OCI-LY1 (cell line): Measurements from ENCODE around the gene DUS2.
A peak's percentile ranks its signal among the peaks of the same experiment; 100 is the strongest.

Experiments used
- H2AFZ ChIP-seq: fragments of 200-600 bp; sonication (generic), shearing (Covaris generic); 2 replicates; pipeline ENCODE4 v1.6.0; 2014; ENCODE audit warnings: antibody characterized with exemption, mild to moderate bottlenecking, low read length
- H3F3A ChIP-seq: fragments of 200-600 bp; sonication (generic), shearing (Covaris generic); 2 replicates; pipeline ENCODE4 v1.6.0; 2014; ENCODE audit warnings: mild to moderate bottlenecking, antibody characterized with exemption, low read length, moderate library complexity; ENCODE audit not compliant: insufficient read depth
- H3K27ac ChIP-seq: fragments of 200-600 bp; sonication (generic); 2 replicates; pipeline ENCODE4 v1.5.1; 2014; ENCODE audit warnings: low read length, mixed run types, mild to moderate bottlenecking, low read depth; ENCODE audit not compliant: poor library complexity, severe bottlenecking
- H3K27me3 ChIP-seq: fragments of 200-600 bp; sonication (generic); 2 replicates; pipeline ENCODE4 v1.6.0; 2014; ENCODE audit warnings: antibody characterized with exemption, mild to moderate bottlenecking, low read length, moderate library complexity; ENCODE audit not compliant: insufficient read depth
- H3K36me3 ChIP-seq: fragments of 200-600 bp; sonication (generic); 2 replicates; pipeline ENCODE4 v1.6.1; 2014; ENCODE audit warnings: mild to moderate bottlenecking, antibody characterized with exemption, low read length, moderate library complexity, mixed read lengths; ENCODE audit not compliant: insufficient read depth
- H3K4me1 ChIP-seq: fragments of 200-600 bp; sonication (generic); 2 replicates; pipeline ENCODE4 v1.5.1; 2014; ENCODE audit warnings: mild to moderate bottlenecking, low read length, moderate library complexity; ENCODE audit not compliant: insufficient read depth, severe bottlenecking
- H3K4me2 ChIP-seq: fragments of 200-600 bp; sonication (generic), shearing (Covaris generic); 2 replicates; pipeline ENCODE4 v1.6.1; 2014; ENCODE audit warnings: low read length
- H3K4me3 ChIP-seq: fragments of 200-600 bp; sonication (generic); 2 replicates; pipeline ENCODE4 v1.5.1; 2014; ENCODE audit warnings: low read length, low read depth, mild to moderate bottlenecking, mixed read lengths; ENCODE audit not compliant: poor library complexity, severe bottlenecking
- H3K79me2 ChIP-seq: fragments of 200-600 bp; shearing (Covaris generic); 2 replicates; pipeline ENCODE4 v1.6.1; 2016; ENCODE audit warnings: mixed run types, low read length, mixed read lengths; ENCODE audit not compliant: insufficient read depth
- H3K9ac ChIP-seq: fragments of 200-600 bp; sonication (generic), shearing (Covaris generic); 2 replicates; pipeline ENCODE4 v1.6.1; 2014; ENCODE audit warnings: mild to moderate bottlenecking, low read length, mixed read lengths
- H3K9me2 ChIP-seq: fragments of 200-600 bp; sonication (generic), shearing (Covaris generic); 2 replicates; pipeline ENCODE4 v1.6.1; 2014; ENCODE audit warnings: low read depth, mild to moderate bottlenecking, low read length, mixed read lengths
- H3K9me3 ChIP-seq: fragments of 200-600 bp; shearing (Covaris generic); 2 replicates; pipeline ENCODE4 v1.6.1; 2014; ENCODE audit warnings: low read length, mixed read lengths
- H4K20me1 ChIP-seq: fragments of 200-600 bp; sonication (generic), shearing (Covaris generic); 2 replicates; pipeline ENCODE4 v1.6.0; 2016; ENCODE audit warnings: mild to moderate bottlenecking, low read length; ENCODE audit not compliant: insufficient read depth
- CTCF ChIP-seq: fragments of 200-600 bp; sonication (generic), shearing (Covaris generic); IDR thresholded peaks from 2 replicates; pipeline ENCODE4 v1.5.1; 2017; ENCODE audit warnings: mild to moderate bottlenecking, antibody characterized with exemption, low read length, moderate library complexity, mixed read lengths
- EZH2 ChIP-seq: fragments of 200-600 bp; sonication (generic), shearing (Covaris generic); IDR thresholded peaks from 2 replicates; pipeline ENCODE4 v1.8.0; 2017; ENCODE audit warnings: borderline replicate concordance, mixed run types, mild to moderate bottlenecking, antibody characterized with exemption, low read length, moderate library complexity, mixed read lengths

DUS2 gene

GRCh38 chr16:67999985-68000384 is 23.1 kb upstream of the DUS2 start:
- Histone ChIP-seq H3K27ac (peak overlapping the region; percentile 86), H3K9me3 (no peaks in the 10 kb centered on the region), H3K9ac (peak overlapping the region; percentile 49; the same call in 1 of the 2 replicates), H4K20me1 (no peaks in the 10 kb centered on the region), H3K36me3 (no peaks in the 10 kb centered on the region), H3K27me3 (no peaks in the 10 kb centered on the region), H3K79me2 (no peaks in the 10 kb centered on the region), H3K4me1 (peaks cover 21% of the 10 kb centered on the region), H3K4me2 (peak overlapping the region; percentile 51), H3K4me3 (peak overlapping the region; percentile 41), H3K9me2 (no peaks in the 10 kb centered on the region), H2AFZ (peak overlapping the region; percentile 80; the same call in 1 of the 2 replicates), H3F3A (no peaks in the 10 kb centered on the region)
- TF ChIP-seq EZH2 (no peak), CTCF (no peak)

GRCh38 chr16:68000450-68000849 is 22.6 kb upstream of the DUS2 start:
- Histone ChIP-seq H3K4me1 (peaks cover 25% of the 10 kb centered on the region), H4K20me1 (no peaks in the 10 kb centered on the region), H3K9me3 (no peaks in the 10 kb centered on the region), H2AFZ (0 out of 2 replicates have a peak overlapping the region, but pooled peaks have one; percentile 80), H3K79me2 (no peaks in the 10 kb centered on the region), H3K27me3 (no peaks in the 10 kb centered on the region), H3K9ac (peak overlapping the region; percentile 49; the same call in 1 of the 2 replicates), H3K4me3 (no peak overlapping the region), H3K4me2 (peak overlapping the region; percentile 51; the same call in 1 of the 2 replicates), H3K9me2 (no peaks in the 10 kb centered on the region), H3K27ac (peak overlapping the region; percentile 86), H3K36me3 (no peaks in the 10 kb centered on the region), H3F3A (no peaks in the 10 kb centered on the region)
- TF ChIP-seq EZH2 (no peak), CTCF (no peak)

GRCh38 chr16:68003031-68003430 is 20.1 kb upstream of the DUS2 start:
- Histone ChIP-seq H4K20me1 (no peaks in the 10 kb centered on the region), H3K79me2 (no peaks in the 10 kb centered on the region), H3K36me3 (no peaks in the 10 kb centered on the region), H3F3A (no peaks in the 10 kb centered on the region), H3K27me3 (no peaks in the 10 kb centered on the region), H3K4me3 (no peak overlapping the region), H3K4me1 (peaks cover 37% of the 10 kb centered on the region), H3K9me2 (no peaks in the 10 kb centered on the region), H3K4me2 (no peak overlapping the region), H3K9ac (no peak overlapping the region), H2AFZ (no peak overlapping the region), H3K9me3 (no peaks in the 10 kb centered on the region), H3K27ac (no peak overlapping the region)
- TF ChIP-seq EZH2 (no peak), CTCF (no peak)
